NCI-H2081 (cell line): Measurements from ENCODE around the gene TAGLN2.
"Not testable (repeated sequence)": the region's sequence is repeated elsewhere in the genome, so short reads cannot be mapped to it uniquely, and the experiment has no call there.

Experiments
- DNase-seq, 2 experiments: peaks; one replicate each; lab custom pipeline; 2025; lab: John Stamatoyannopoulos, UW

The TAGLN2 gene

GRCh38 chr1:159899634-159900033 is 25.7 kb downstream of the TAGLN2 start:
- DNase-seq = not testable (repeated sequence)

- no peak for DNase-seq
Observed at GRCh38 chr1:159898527-159898926, 26.8 kb downstream of the TAGLN2 start.

GRCh38 chr1:159897962-159898361 is 27.3 kb downstream of the TAGLN2 start:
- DNase-seq = no peak

GRCh38 chr1:159896546-159896930 is 28.8 kb downstream of the TAGLN2 start:
- no peak for DNase-seq

- DNase-seq = no peak
Observed at GRCh38 chr1:159895836-159896545, 29.3 kb downstream of the TAGLN2 start.

GRCh38 chr1:159895286-159895685 is 30.0 kb downstream of the TAGLN2 start:
- DNase-seq = no peak

GRCh38 chr1:159892944-159893343 is 32.4 kb downstream of the TAGLN2 start:
- DNase-seq = peak in 1 of 2 experiments; percentile 13

- peak; percentile 85 to 88 for DNase-seq
Observed at GRCh38 chr1:159891275-159892157, 33.8 kb downstream of the TAGLN2 start.

- DNase-seq = no peak
Observed at GRCh38 chr1:159890390-159890789, 34.9 kb downstream of the TAGLN2 start.

- peak in 1 of 2 experiments; percentile 15 for DNase-seq
Observed at GRCh38 chr1:159889821-159890252, 35.5 kb downstream of the TAGLN2 start.

- DNase-seq = no peak
Observed at GRCh38 chr1:159889202-159889601, 36.1 kb downstream of the TAGLN2 start.

GRCh38 chr1:159884296-159884695 is 41.0 kb downstream of the TAGLN2 start:
- DNase-seq = no peak

- DNase-seq = no peak
Observed at GRCh38 chr1:159883134-159883533, 42.2 kb downstream of the TAGLN2 start.

GRCh38 chr1:159882527-159882862 is 42.8 kb downstream of the TAGLN2 start:
- no peak for DNase-seq

- DNase-seq = peak; percentile 69 to 78
Observed at GRCh38 chr1:159881622-159882526, 43.4 kb downstream of the TAGLN2 start.

- DNase-seq = no peak
Observed at GRCh38 chr1:159880430-159880829, 44.9 kb downstream of the TAGLN2 start.

- no peak for DNase-seq
Observed at GRCh38 chr1:159879977-159880376, 45.3 kb downstream of the TAGLN2 start.

- no peak for DNase-seq
Observed at GRCh38 chr1:159879136-159879535, 46.2 kb downstream of the TAGLN2 start.

GRCh38 chr1:159877695-159878444 is 47.4 kb downstream of the TAGLN2 start:
- DNase-seq = peak in 1 of 2 experiments; percentile 7

GRCh38 chr1:159873530-159874143 is 51.7 kb downstream of the TAGLN2 start:
- DNase-seq = no peak

GRCh38 chr1:159872891-159873290 is 52.4 kb downstream of the TAGLN2 start:
- DNase-seq = no peak
